NCI-H2196 treated with DMSO at 0.1 percent for 48 hours (cell line): Measurements from ENCODE around the gene TBX4.

Experiments used
- DNase-seq: peaks from one replicate; lab custom pipeline; 2025; ENCODE audit not compliant: unreplicated experiment; lab: John Stamatoyannopoulos, UW

TBX4 gene

GRCh38 chr17:61452301-61453290, at the start of gene TBX4:
Gene TBX4, plus strand, starts transcription at chr17:61452422. Its CDS starts 4,069 bp downstream, at chr17:61456491.
- no peak for DNase-seq

- no peak for DNase-seq
Observed at GRCh38 chr17:61402978-61403800, 49.0 kb upstream of the TBX4 start.

GRCh38 chr17:61403801-61404662, 48.2 kb upstream of the TBX4 start:
- DNase-seq, result no peak

GRCh38 chr17:61404663-61404912, 47.6 kb upstream of the TBX4 start:
- DNase-seq, result no peak

GRCh38 chr17:61404913-61405685, 47.1 kb upstream of the TBX4 start:
- DNase-seq, result no peak

GRCh38 chr17:61405686-61406536, 46.3 kb upstream of the TBX4 start:
- DNase-seq, result no peak

GRCh38 chr17:61406537-61406845, 45.7 kb upstream of the TBX4 start:
- DNase-seq, result no peak

GRCh38 chr17:61406971-61407911, 45.0 kb upstream of the TBX4 start:
- no peak for DNase-seq

GRCh38 chr17:61408151-61409041, 43.8 kb upstream of the TBX4 start:
- no peak for DNase-seq

- DNase-seq, result no peak
Observed at GRCh38 chr17:61409301-61410112, 42.7 kb upstream of the TBX4 start.

- no peak for DNase-seq
Observed at GRCh38 chr17:61410141-61411010, 41.8 kb upstream of the TBX4 start.

- no peak for DNase-seq
Observed at GRCh38 chr17:61411011-61411260, 41.3 kb upstream of the TBX4 start.

GRCh38 chr17:61411261-61412142, 40.7 kb upstream of the TBX4 start:
- no peak for DNase-seq

- peak; percentile 65 for DNase-seq
Observed at GRCh38 chr17:61412143-61412859, 39.9 kb upstream of the TBX4 start.
